ENCODE measurements around the gene IGSF8. TPM values are rescaled to one million over a fixed set of nuclear protein-coding genes. Genes with fewer than 3 reads are reported as not detected.
A peak's percentile ranks its signal among the peaks of the same experiment; 100 is the strongest.

Gene IGSF8
- total and polyA plus RNA-seq, 5 donors from 2014 or later: 33.9 to 45.5 (median 41.3) TPM

GRCh38 chr1:160064164-160064563 is 34.3 kb downstream of the IGSF8 start:
- H3K4me3 ChIP-seq (ENCODE audit: low read depth, low read length): no peak overlapping the region
- no peaks in the 10 kb centered on the region for H3K27me3 ChIP-seq (ENCODE audit: control insufficient read depth, insufficient read depth, low read length)
- H3K4me3 Mint-ChIP-seq: no peak overlapping the region
- DNase-seq (no peak), ATAC-seq (ENCODE audit: low read depth in 2 of 2) (no peak)
- peaks cover 46% of the 10 kb centered on the region for H3K27me3 Mint-ChIP-seq
- H3K9me3 ChIP-seq (ENCODE audit: control insufficient read depth in 2 of 2, low read length in 2 of 2): no peaks in the 10 kb centered on the region
- no peaks in the 10 kb centered on the region for H3K36me3 ChIP-seq (ENCODE audit: control insufficient read depth, insufficient read depth, low read length)
- H3K27ac ChIP-seq (ENCODE audit: insufficient read depth, low read length, poor library complexity, severe bottlenecking): no peak overlapping the region
- no peaks in the 10 kb centered on the region for H3K4me1 ChIP-seq (ENCODE audit: control insufficient read depth, insufficient read depth, low read length, poor library complexity, severe bottlenecking)
- H3K36me3 Mint-ChIP-seq: no peaks in the 10 kb centered on the region
- no peaks in the 10 kb centered on the region for H3K9me3 Mint-ChIP-seq
- H3K27ac Mint-ChIP-seq: no peak overlapping the region
- H3K4me1 Mint-ChIP-seq: peaks cover 0 to under 1% (median 0%) of the 10 kb centered on the region in 4 donors

DNA sequence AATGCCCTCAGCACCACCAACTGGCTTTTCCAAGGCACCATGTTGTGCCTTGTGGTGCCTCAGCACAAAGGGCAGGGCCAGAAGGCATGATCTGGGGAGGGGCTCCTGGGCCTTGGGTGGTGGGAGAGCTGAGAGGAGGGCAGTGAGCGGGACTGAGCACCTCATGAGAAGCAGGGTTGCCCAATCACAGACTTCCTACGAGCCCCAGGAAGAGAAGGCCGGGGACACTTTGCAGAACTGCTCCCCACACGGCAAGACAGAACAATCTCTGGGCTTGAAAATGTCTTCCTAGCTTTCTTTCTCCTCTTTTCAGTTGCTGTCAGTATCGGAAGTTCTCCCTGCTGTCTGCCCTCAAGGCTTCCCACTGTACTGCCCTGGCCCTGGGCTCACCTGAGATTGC is 35.2 kb downstream of the IGSF8 start:
- H3K9me3 Mint-ChIP-seq: no peaks in the 10 kb centered on the region
- H3K27ac ChIP-seq (ENCODE audit: insufficient read depth, low read length, poor library complexity, severe bottlenecking): no peak overlapping the region
- no peaks in the 10 kb centered on the region for H3K4me1 ChIP-seq (ENCODE audit: control insufficient read depth, insufficient read depth, low read length, poor library complexity, severe bottlenecking)
- DNase-seq (no peak), ATAC-seq (ENCODE audit: low read depth in 2 of 2) (no peak)
- no peak overlapping the region for H3K4me3 Mint-ChIP-seq
- no peaks in the 10 kb centered on the region for H3K36me3 Mint-ChIP-seq
- no peaks in the 10 kb centered on the region for H3K36me3 ChIP-seq (ENCODE audit: control insufficient read depth, insufficient read depth, low read length)
- H3K27ac Mint-ChIP-seq: no peak overlapping the region
- H3K9me3 ChIP-seq (ENCODE audit: control insufficient read depth in 2 of 2, low read length in 2 of 2): no peaks in the 10 kb centered on the region
- no peaks in the 10 kb centered on the region for H3K4me1 Mint-ChIP-seq
- no peaks in the 10 kb centered on the region for H3K27me3 ChIP-seq (ENCODE audit: control insufficient read depth, insufficient read depth, low read length)
- H3K27me3 Mint-ChIP-seq: peaks cover 36% of the 10 kb centered on the region
- no peak overlapping the region for H3K4me3 ChIP-seq (ENCODE audit: low read depth, low read length)

DNA sequence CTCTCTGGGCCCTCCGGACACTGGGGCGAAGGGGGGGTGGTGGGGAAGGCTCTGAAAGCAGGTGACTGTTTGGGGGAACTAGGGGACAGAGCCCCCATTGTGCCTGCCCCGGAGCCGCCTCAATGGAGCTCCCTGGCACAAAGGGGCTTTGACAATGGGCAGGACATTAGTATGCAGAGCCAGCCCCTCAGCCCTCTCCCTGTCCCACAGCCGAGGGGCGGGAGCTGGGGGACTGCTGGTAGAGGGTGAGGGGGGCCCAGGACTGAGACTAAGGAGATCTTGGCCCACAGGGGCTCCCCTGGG is 36.2 kb downstream of the IGSF8 start:
- H3K36me3 ChIP-seq (ENCODE audit: control insufficient read depth, insufficient read depth, low read length): no peaks in the 10 kb centered on the region
- Mint-ChIP-seq H3K9me3 (no peaks in the 10 kb centered on the region), H3K4me3 (no peak overlapping the region), H3K36me3 (no peaks in the 10 kb centered on the region), H3K27me3 (peaks cover 27% of the 10 kb centered on the region), H3K27ac (no peak overlapping the region), H3K4me1 (no peaks in the 10 kb centered on the region)
- no peak overlapping the region for H3K27ac ChIP-seq (ENCODE audit: insufficient read depth, low read length, poor library complexity, severe bottlenecking)
- no peaks in the 10 kb centered on the region for H3K9me3 ChIP-seq (ENCODE audit: control insufficient read depth in 2 of 2, low read length in 2 of 2)
- DNase-seq (no peak), ATAC-seq (ENCODE audit: low read depth in 2 of 2) (no peak)
- H3K4me3 ChIP-seq (ENCODE audit: low read depth, low read length): no peak overlapping the region
- H3K27me3 ChIP-seq (ENCODE audit: control insufficient read depth, insufficient read depth, low read length): no peaks in the 10 kb centered on the region
- no peaks in the 10 kb centered on the region for H3K4me1 ChIP-seq (ENCODE audit: control insufficient read depth, insufficient read depth, low read length, poor library complexity, severe bottlenecking)

DNA sequence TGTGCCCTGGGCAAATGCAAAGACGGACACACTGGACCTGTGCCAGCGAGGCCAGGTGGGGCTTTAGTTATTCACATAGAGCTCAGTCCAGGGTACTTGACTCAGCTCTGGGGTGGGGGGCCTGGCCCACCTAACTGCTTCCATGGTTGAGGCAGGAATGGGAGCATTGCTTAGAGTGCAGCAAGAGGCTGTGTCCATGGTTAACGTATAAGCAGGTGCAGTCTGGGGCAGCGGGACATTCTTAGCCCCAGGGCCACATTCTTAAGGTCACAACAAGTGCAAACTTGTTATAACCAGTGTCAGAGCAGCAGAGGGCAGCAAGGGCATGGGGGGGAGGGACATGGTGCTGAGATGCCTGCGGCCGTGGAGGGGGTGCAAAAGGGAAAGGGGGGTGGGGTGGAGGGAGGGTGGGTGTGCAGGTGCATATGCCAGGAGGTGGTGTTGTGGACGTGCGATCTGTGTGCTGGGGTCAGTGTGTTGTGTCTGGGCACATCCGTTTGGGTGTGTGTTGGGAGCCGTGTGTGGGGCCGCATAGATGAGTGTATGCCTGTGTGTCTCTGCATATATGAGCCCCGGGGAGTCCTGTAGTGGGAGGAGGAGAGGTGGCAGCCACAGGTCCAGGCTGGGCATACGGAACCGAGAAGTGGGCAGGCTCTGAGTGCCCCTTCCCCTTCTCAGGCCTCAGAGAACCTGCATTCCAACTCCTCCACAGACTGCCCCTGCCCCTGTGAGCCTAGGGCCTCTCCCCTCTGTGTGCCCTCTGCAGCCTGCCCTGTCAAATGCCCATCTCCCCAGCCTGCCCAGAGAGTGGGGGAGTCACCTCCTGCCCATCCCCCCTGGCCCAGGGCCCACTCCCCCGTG is 36.8 kb downstream of the IGSF8 start:
- Histone ChIP-seq H3K36me3 (ENCODE audit: control insufficient read depth, insufficient read depth, low read length) (no peaks in the 10 kb centered on the region), H3K4me3 (ENCODE audit: low read depth, low read length) (no peak overlapping the region), H3K27ac (ENCODE audit: insufficient read depth, low read length, poor library complexity, severe bottlenecking) (no peak overlapping the region), H3K9me3 (ENCODE audit: control insufficient read depth in 2 of 2, low read length in 2 of 2) (no peaks in the 10 kb centered on the region), H3K27me3 (ENCODE audit: control insufficient read depth, insufficient read depth, low read length) (no peaks in the 10 kb centered on the region), H3K4me1 (ENCODE audit: control insufficient read depth, insufficient read depth, low read length, poor library complexity, severe bottlenecking) (no peaks in the 10 kb centered on the region)
- ATAC-seq (ENCODE audit: low read depth in 2 of 2) (no peak), DNase-seq (no peak)
- H3K27ac Mint-ChIP-seq: no peak overlapping the region
- no peaks in the 10 kb centered on the region for H3K36me3 Mint-ChIP-seq
- H3K4me3 Mint-ChIP-seq: no peak overlapping the region
- H3K27me3 Mint-ChIP-seq: peaks cover 26% of the 10 kb centered on the region
- no peaks in the 10 kb centered on the region for H3K4me1 Mint-ChIP-seq
- H3K9me3 Mint-ChIP-seq: no peaks in the 10 kb centered on the region

- H3K9me3 ChIP-seq (ENCODE audit: control insufficient read depth in 2 of 2, low read length in 2 of 2): no peaks in the 10 kb centered on the region
- no peaks in the 10 kb centered on the region for H3K36me3 ChIP-seq (ENCODE audit: control insufficient read depth, insufficient read depth, low read length)
- ATAC-seq (ENCODE audit: low read depth in 2 of 2) (no peak), DNase-seq (no peak)
- Mint-ChIP-seq H3K36me3 (no peaks in the 10 kb centered on the region), H3K4me3 (no peak overlapping the region), H3K9me3 (no peaks in the 10 kb centered on the region), H3K27ac (no peak overlapping the region), H3K27me3 (peaks cover 37% of the 10 kb centered on the region), H3K4me1 (no peaks in the 10 kb centered on the region)
- no peaks in the 10 kb centered on the region for H3K4me1 ChIP-seq (ENCODE audit: control insufficient read depth, insufficient read depth, low read length, poor library complexity, severe bottlenecking)
- peaks cover 6% of the 10 kb centered on the region for H3K27me3 ChIP-seq (ENCODE audit: control insufficient read depth, insufficient read depth, low read length)
- no peak overlapping the region for H3K4me3 ChIP-seq (ENCODE audit: low read depth, low read length)
- H3K27ac ChIP-seq (ENCODE audit: insufficient read depth, low read length, poor library complexity, severe bottlenecking): no peak overlapping the region
Measured at GRCh38 chr1:160058087-160058486, 40.3 kb downstream of the IGSF8 start.

- no peak for ATAC-seq (ENCODE audit: low read depth in 2 of 2)
- H3K4me1 Mint-ChIP-seq: no peaks in the 10 kb centered on the region
Measured at GRCh38 chr1:160056648-160057169, 41.7 kb downstream of the IGSF8 start.

GRCh38 chr1:160053548-160054365 is 44.7 kb downstream of the IGSF8 start:
- no peaks in the 10 kb centered on the region for H3K36me3 ChIP-seq (ENCODE audit: control insufficient read depth, insufficient read depth, low read length)
- H3K4me3 ChIP-seq (ENCODE audit: low read depth, low read length): no peak overlapping the region
- peaks cover 18% of the 10 kb centered on the region for H3K27me3 ChIP-seq (ENCODE audit: control insufficient read depth, insufficient read depth, low read length)
- Mint-ChIP-seq H3K27me3 (peaks cover 45% of the 10 kb centered on the region), H3K36me3 (no peaks in the 10 kb centered on the region), H3K27ac (peak overlapping the region in 1 of 3 donors; percentile 27), H3K4me1 (no peaks in the 10 kb centered on the region), H3K9me3 (no peaks in the 10 kb centered on the region), H3K4me3 (no peak overlapping the region)
- H3K4me1 ChIP-seq (ENCODE audit: control insufficient read depth, insufficient read depth, low read length, poor library complexity, severe bottlenecking): no peaks in the 10 kb centered on the region
- DNase-seq: no peak
- no peak for ATAC-seq (ENCODE audit: low read depth in 2 of 2)
- no peaks in the 10 kb centered on the region for H3K9me3 ChIP-seq (ENCODE audit: control insufficient read depth in 2 of 2, low read length in 2 of 2)
- no peak overlapping the region for H3K27ac ChIP-seq (ENCODE audit: insufficient read depth, low read length, poor library complexity, severe bottlenecking)

More at GRCh38 chr1:160056648-160057169, 41.7 kb downstream of the IGSF8 start:
- Mint-ChIP-seq H3K9me3 (no peaks in the 10 kb centered on the region), H3K4me3 (no peak overlapping the region), H3K27ac (peak overlapping the region in 1 of 3 donors; percentile 10), H3K27me3 (peaks cover 46% of the 10 kb centered on the region), H3K36me3 (no peaks in the 10 kb centered on the region)
- H3K36me3 ChIP-seq (ENCODE audit: control insufficient read depth, insufficient read depth, low read length): no peaks in the 10 kb centered on the region
- H3K4me3 ChIP-seq (ENCODE audit: low read depth, low read length): no peak overlapping the region
- no peaks in the 10 kb centered on the region for H3K9me3 ChIP-seq (ENCODE audit: control insufficient read depth in 2 of 2, low read length in 2 of 2)
- H3K27me3 ChIP-seq (ENCODE audit: control insufficient read depth, insufficient read depth, low read length): peaks cover 15% of the 10 kb centered on the region
- no peak for DNase-seq
- H3K4me1 ChIP-seq (ENCODE audit: control insufficient read depth, insufficient read depth, low read length, poor library complexity, severe bottlenecking): no peaks in the 10 kb centered on the region
- H3K27ac ChIP-seq (ENCODE audit: insufficient read depth, low read length, poor library complexity, severe bottlenecking): no peak overlapping the region

Data from CD4-positive, CD25-positive, alpha-beta regulatory T cell (primary cell).